Measurements from ENCODE around the gene MAT2A. TPM values are rescaled to one million over a fixed set of nuclear protein-coding genes. Genes with fewer than 3 reads are reported as not detected.

Gene MAT2A
- total RNA-seq, 1 experiment from 2014 or later: 444 TPM

- H3K79me2 ChIP-seq (ENCODE audit: insufficient read depth, low read length): no peaks in the 10 kb centered on the region
- H3K4me3 ChIP-seq (replicated peaks in 1 of 2; ENCODE audit: low read depth in 1 of 2, low read length in 2 of 2): peak overlapping the region; percentile 67 to 86
- H3K27ac ChIP-seq (ENCODE audit: low read depth, low read length): peak overlapping the region; percentile 43
- H3K9ac ChIP-seq (ENCODE audit: low read length): peak overlapping the region; percentile 65
- no peak overlapping the region for H2AFZ ChIP-seq (ENCODE audit: low read depth, low read length, poor library complexity, severe bottlenecking)
- BruUV-seq (replicated peaks): no TSS peak
- no peaks in the 10 kb centered on the region for H3K27me3 ChIP-seq (ENCODE audit: insufficient read depth, low read length)
- TF ChIP-seq FOSL1 (IDR thresholded peaks at IDR 0.05; ENCODE audit: low read depth) (no peak), EGR1 (IDR thresholded peaks at IDR 0.05; ENCODE audit: low read depth) (no peak), CBX3 (IDR thresholded peaks at IDR 0.05; ENCODE audit: low read depth) (no peak), JUND (IDR thresholded peaks at IDR 0.05) (no peak), YY1 (IDR thresholded peaks at IDR 0.05; ENCODE audit: extremely low read depth, insufficient replicate concordance, low read depth, low read length) (no peak), ATF3 (IDR thresholded peaks at IDR 0.05) (no peak), SIN3A (IDR thresholded peaks at IDR 0.05; ENCODE audit: low read depth) (no peak), ZFX (IDR thresholded peaks at IDR 0.05) (no peak), POLR2A (IDR thresholded peaks at IDR 0.05; ENCODE audit: borderline replicate concordance, extremely low read depth, insufficient read depth, insufficient read length) (no peak), RAD21 (IDR thresholded peaks at IDR 0.05; ENCODE audit: low read depth) (no peak), EZH2 (IDR thresholded peaks at IDR 0.05) (no peak), ELF1 (IDR thresholded peaks at IDR 0.05; ENCODE audit: borderline replicate concordance, low read depth) (no peak)
- no peaks in the 10 kb centered on the region for H4K20me1 ChIP-seq (ENCODE audit: insufficient read depth)
- H3K9me3 ChIP-seq (ENCODE audit: control insufficient read depth in 1 of 2, insufficient read depth in 1 of 2, low read depth in 1 of 2, low read length in 2 of 2): no peaks in the 10 kb centered on the region
- no peak for ATAC-seq
- DNase-seq (ENCODE audit: low read depth, low spot score): no peak
- ChIA-PET RAD21 (ENCODE audit: low non-redundant PET in 1 of 2, low total read pairs in 2 of 2, uncharacterized antibody in 2 of 2, unreplicated experiment in 2 of 2) (no interaction called here), POLR2A (interaction anchor here (0.7 to 2.1 kb wide), 4 partner anchors 9 to 632 kb away, joined by 3 to 9 read pairs (median 3); partner anchors contain the start of gene MAT2A), CTCF (interaction anchor here (1.4 kb wide), 1 partner anchor 26 kb away, joined by 7 read pairs; no protein-coding TSS in a partner anchor)
- intact Hi-C loops (cut with micrococcal nuclease): no loop called here
- H3K4me1 ChIP-seq (ENCODE audit: control insufficient read depth in 1 of 2, insufficient read depth in 2 of 2, low read length in 2 of 2): peaks cover 18 to 26% of the 10 kb centered on the region in 2 experiments
- H3K4me2 ChIP-seq (ENCODE audit: low read length): peak overlapping the region; percentile 81
- H3K9me2 ChIP-seq (ENCODE audit: insufficient read depth): no peaks in the 10 kb centered on the region
- H3K36me3 ChIP-seq (ENCODE audit: control insufficient read depth in 1 of 2, insufficient read depth in 2 of 2, low read length in 2 of 2): peaks cover 0 to 4% of the 10 kb centered on the region in 2 experiments; a peak in 2 of 4 replicates
Measured at GRCh38 chr2:85578243-85579180, 39.5 kb downstream of the MAT2A start.

Data from HCT116 (cell line).